GM12801 (cell line): ENCODE data around the gene CALHM5.

ENCODE experiments used
- TF ChIP-seq, protein P1 (sequence below): IDR thresholded peaks from one replicate; pipeline ENCODE4 v1.5.1; 2011; ENCODE audit warnings: control low read depth; ENCODE audit not compliant: insufficient read length; ENCODE audit errors: extremely low read depth

CALHM5 gene

GRCh38 chr6:116528133-116528532 lies 16.7 kb downstream of the CALHM5 start:
- TF ChIP-seq, protein P1, sequence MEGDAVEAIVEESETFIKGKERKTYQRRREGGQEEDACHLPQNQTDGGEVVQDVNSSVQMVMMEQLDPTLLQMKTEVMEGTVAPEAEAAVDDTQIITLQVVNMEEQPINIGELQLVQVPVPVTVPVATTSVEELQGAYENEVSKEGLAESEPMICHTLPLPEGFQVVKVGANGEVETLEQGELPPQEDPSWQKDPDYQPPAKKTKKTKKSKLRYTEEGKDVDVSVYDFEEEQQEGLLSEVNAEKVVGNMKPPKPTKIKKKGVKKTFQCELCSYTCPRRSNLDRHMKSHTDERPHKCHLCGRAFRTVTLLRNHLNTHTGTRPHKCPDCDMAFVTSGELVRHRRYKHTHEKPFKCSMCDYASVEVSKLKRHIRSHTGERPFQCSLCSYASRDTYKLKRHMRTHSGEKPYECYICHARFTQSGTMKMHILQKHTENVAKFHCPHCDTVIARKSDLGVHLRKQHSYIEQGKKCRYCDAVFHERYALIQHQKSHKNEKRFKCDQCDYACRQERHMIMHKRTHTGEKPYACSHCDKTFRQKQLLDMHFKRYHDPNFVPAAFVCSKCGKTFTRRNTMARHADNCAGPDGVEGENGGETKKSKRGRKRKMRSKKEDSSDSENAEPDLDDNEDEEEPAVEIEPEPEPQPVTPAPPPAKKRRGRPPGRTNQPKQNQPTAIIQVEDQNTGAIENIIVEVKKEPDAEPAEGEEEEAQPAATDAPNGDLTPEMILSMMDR = no peak

DNA sequence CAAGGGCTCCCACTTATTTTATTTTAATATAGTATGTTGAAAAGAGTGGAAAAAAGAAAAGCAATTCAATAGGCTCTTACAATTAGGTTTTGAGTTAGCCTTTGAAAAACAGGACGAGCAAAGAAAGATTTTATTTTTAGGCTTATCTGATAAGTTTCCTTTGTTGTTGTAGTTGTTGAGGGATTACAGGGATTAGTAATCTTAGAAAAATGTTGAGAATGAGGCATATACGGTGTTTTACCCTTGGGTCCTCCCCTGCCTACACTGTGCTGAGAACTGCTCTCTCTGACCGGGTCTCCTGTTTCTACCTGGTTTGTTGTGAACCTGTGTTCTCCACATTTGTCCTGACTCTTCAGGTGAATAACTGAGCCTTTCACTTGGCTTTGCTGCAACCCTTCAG lies 17.3 kb downstream of the CALHM5 start:
- TF ChIP-seq, protein P1 = no peak

- TF ChIP-seq, protein P1 = no peak
Measured at GRCh38 chr6:116529466-116530290, 18.2 kb downstream of the CALHM5 start.

DNA sequence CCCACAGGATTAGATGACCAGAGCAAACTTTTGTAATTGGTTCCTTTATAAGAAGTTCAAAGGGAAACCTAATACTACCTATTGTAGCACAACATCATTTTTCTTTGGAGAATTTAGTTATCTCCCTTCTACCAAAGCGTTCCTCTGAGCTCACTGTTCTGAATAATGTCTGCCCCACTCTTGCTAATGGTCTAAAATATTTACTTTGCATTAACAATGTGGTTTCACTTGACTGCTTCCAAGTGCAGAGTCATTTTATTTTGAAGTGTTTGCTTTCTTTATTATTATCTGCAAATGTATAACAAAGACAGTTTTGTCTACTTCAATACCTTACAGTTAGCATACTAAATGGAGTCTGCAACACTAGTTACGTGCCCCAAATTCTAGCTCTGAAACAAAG lies 19.0 kb downstream of the CALHM5 start:
- TF ChIP-seq, protein P1 = no peak

- TF ChIP-seq, protein P1 = no peak
Measured at GRCh38 chr6:116531675-116532570, 20.5 kb downstream of the CALHM5 start.

- TF ChIP-seq, protein P1 = no peak
Measured at GRCh38 chr6:116533233-116533957, 22.0 kb downstream of the CALHM5 start.

- TF ChIP-seq, protein P1 = no peak
Measured at GRCh38 chr6:116535109-116535508, 23.7 kb downstream of the CALHM5 start.
